ENCODE results near the gene KIF1C. TPM values are rescaled to one million over a fixed set of nuclear protein-coding genes. Genes with fewer than 3 reads are reported as not detected.
"Not testable (repeated sequence)": the region's sequence is repeated elsewhere in the genome, so short reads cannot be mapped to it uniquely, and the experiment has no call there.

KIF1C gene
- total and polyA plus RNA-seq, 2 donors, result 10.8 to 15.4 TPM

GRCh38 chr17:5014357-5014756, 16.6 kb downstream of the KIF1C start:
- Histone ChIP-seq H3K27me3 (ENCODE audit: control insufficient read depth in 2 of 2, insufficient read depth in 1 of 2, low read length in 1 of 2) (no peaks in the 10 kb centered on the region), H3K9me3 (ENCODE audit: control insufficient read depth in 2 of 2, insufficient read depth in 1 of 2, low read length in 1 of 2) (no peaks in the 10 kb centered on the region), H3K27ac (ENCODE audit: low read depth in 1 of 2, low read length in 1 of 2) (no peak overlapping the region), H3K4me1 (ENCODE audit: control insufficient read depth in 2 of 2, insufficient read depth in 2 of 2, low read length in 2 of 2) (peaks cover 0 to 8% of the 10 kb centered on the region in 2 donors), H3K4me3 (ENCODE audit: low read length in 2 of 2) (no peak overlapping the region), H3K36me3 (ENCODE audit: control insufficient read depth in 2 of 2, insufficient read depth in 2 of 2, low read length in 1 of 2) (peaks cover 18 to 26% of the 10 kb centered on the region in 2 donors)
- WGBS, result 95% methylated on average over 4 of the region's 4 CpGs
- DNase-seq (ENCODE audit: low read depth in 6 of 9, low spot score in 9 of 9), result no peak

DNA sequence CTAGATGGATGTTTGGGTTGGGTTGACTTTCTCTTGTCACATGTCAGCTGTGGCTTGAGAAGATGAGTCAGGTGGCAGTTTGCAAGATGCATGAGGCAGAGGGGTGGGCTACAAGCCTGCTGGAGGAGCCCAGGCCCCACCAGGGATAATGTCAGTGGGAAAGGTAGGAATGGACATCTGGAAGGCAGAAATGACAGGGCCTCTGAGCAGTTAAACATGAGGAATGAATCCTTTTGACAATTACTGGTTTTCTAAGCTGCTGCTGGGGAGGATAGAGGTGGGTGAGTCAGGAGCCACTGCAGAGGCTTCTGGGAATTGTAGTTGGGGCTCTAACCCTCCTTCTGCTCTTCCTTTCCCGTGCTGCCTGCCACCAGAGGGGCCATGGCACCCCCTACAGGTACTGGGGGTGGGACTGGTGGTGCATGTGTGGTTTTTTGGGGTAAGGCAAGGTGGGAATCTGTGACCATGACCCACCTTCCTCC, 21.8 kb downstream of the KIF1C start:
- 11% methylated on average over 1 of the region's 1 CpG for WGBS
- no peaks in the 10 kb centered on the region for H3K27me3 ChIP-seq (ENCODE audit: control insufficient read depth in 2 of 2, insufficient read depth in 1 of 2, low read length in 1 of 2)

GRCh38 chr17:5020502-5021023, 22.8 kb downstream of the KIF1C start:
- H3K4me3 ChIP-seq (ENCODE audit: low read length in 2 of 2), result no peak overlapping the region
- H3K27me3 ChIP-seq (ENCODE audit: control insufficient read depth in 2 of 2, insufficient read depth in 1 of 2, low read length in 1 of 2), result no peaks in the 10 kb centered on the region
- H3K4me1 ChIP-seq (ENCODE audit: control insufficient read depth in 2 of 2, insufficient read depth in 2 of 2, low read length in 2 of 2), result peaks cover 0 to 3% of the 10 kb centered on the region in 2 donors
- no peak overlapping the region for H3K27ac ChIP-seq (ENCODE audit: low read depth in 1 of 2, low read length in 1 of 2)
- no peak for DNase-seq (ENCODE audit: low read depth in 6 of 9, low spot score in 9 of 9)
- no peaks in the 10 kb centered on the region for H3K9me3 ChIP-seq (ENCODE audit: control insufficient read depth in 2 of 2, insufficient read depth in 1 of 2, low read length in 1 of 2)
- WGBS, result 94% methylated on average over 20 of the region's 20 CpGs
- H3K36me3 ChIP-seq (ENCODE audit: control insufficient read depth in 2 of 2, insufficient read depth in 2 of 2, low read length in 1 of 2), result peaks cover 26 to 44% of the 10 kb centered on the region in 2 donors

More for the DNA sequence above, 21.8 kb downstream of the KIF1C start:
- Histone ChIP-seq H3K9me3 (ENCODE audit: control insufficient read depth in 2 of 2, insufficient read depth in 1 of 2, low read length in 1 of 2) (no peaks in the 10 kb centered on the region), H3K4me1 (ENCODE audit: control insufficient read depth in 2 of 2, insufficient read depth in 2 of 2, low read length in 2 of 2) (peaks cover 0 to 3% of the 10 kb centered on the region in 2 donors), H3K27ac (ENCODE audit: low read depth in 1 of 2, low read length in 1 of 2) (no peak overlapping the region), H3K4me3 (ENCODE audit: low read length in 2 of 2) (no peak overlapping the region), H3K36me3 (ENCODE audit: control insufficient read depth in 2 of 2, insufficient read depth in 2 of 2, low read length in 1 of 2) (peaks cover 33 to 45% of the 10 kb centered on the region in 2 donors)
- DNase-seq (ENCODE audit: low read depth in 6 of 9, low spot score in 9 of 9), result peak in 7 of 9 donors; percentile 23 to 76 (median 47)

GRCh38 chr17:5022171-5022711, 24.5 kb downstream of the KIF1C start:
- no peak for DNase-seq (ENCODE audit: low read depth in 6 of 9, low spot score in 9 of 9)
- Histone ChIP-seq H3K36me3 (ENCODE audit: control insufficient read depth in 2 of 2, insufficient read depth in 2 of 2, low read length in 1 of 2) (peaks cover 23 to 36% of the 10 kb centered on the region in 2 donors), H3K27me3 (ENCODE audit: control insufficient read depth in 2 of 2, insufficient read depth in 1 of 2, low read length in 1 of 2) (no peaks in the 10 kb centered on the region), H3K4me3 (ENCODE audit: low read length in 2 of 2) (no peak overlapping the region), H3K9me3 (ENCODE audit: control insufficient read depth in 2 of 2, insufficient read depth in 1 of 2, low read length in 1 of 2) (no peaks in the 10 kb centered on the region), H3K4me1 (ENCODE audit: control insufficient read depth in 2 of 2, insufficient read depth in 2 of 2, low read length in 2 of 2) (peaks cover 0 to 3% of the 10 kb centered on the region in 2 donors), H3K27ac (ENCODE audit: low read depth in 1 of 2, low read length in 1 of 2) (no peak overlapping the region)
- 97% methylated on average over 30 of the region's 30 CpGs for WGBS

- Histone ChIP-seq H3K4me3 (ENCODE audit: low read length in 2 of 2) (no peak overlapping the region), H3K9me3 (ENCODE audit: control insufficient read depth in 2 of 2, insufficient read depth in 1 of 2, low read length in 1 of 2) (no peaks in the 10 kb centered on the region), H3K27ac (ENCODE audit: low read depth in 1 of 2, low read length in 1 of 2) (no peak overlapping the region), H3K36me3 (ENCODE audit: control insufficient read depth in 2 of 2, insufficient read depth in 2 of 2, low read length in 1 of 2) (peaks cover 23 to 36% of the 10 kb centered on the region in 2 donors), H3K27me3 (ENCODE audit: control insufficient read depth in 2 of 2, insufficient read depth in 1 of 2, low read length in 1 of 2) (no peaks in the 10 kb centered on the region), H3K4me1 (ENCODE audit: control insufficient read depth in 2 of 2, insufficient read depth in 2 of 2, low read length in 2 of 2) (peaks cover 0 to 3% of the 10 kb centered on the region in 2 donors)
- 91% methylated on average over 29 of the region's 29 CpGs for WGBS
- DNase-seq (ENCODE audit: low read depth in 6 of 9, low spot score in 9 of 9), result no peak
Observed at GRCh38 chr17:5023588-5024147, 25.9 kb downstream of the KIF1C start.

DNA sequence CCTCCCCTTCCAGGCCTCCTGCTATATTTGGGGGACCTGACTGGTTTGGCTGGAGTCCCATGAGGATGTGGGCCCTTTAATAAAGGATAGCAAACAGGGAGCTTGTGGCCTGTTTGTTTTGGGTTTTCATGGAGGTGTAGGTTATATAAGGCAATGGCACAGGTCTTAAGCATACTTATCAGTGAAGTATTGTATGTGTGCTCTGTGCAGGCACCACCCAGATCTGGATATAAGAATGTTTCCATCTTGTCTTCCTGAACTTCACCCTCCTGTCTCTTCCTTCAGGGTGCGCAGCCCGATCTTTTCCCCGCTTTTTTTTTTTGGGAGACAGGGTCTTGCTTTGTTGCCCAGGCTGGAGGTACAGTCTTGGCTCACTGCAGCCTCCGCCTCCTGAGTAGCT, 26.9 kb downstream of the KIF1C start:
- Histone ChIP-seq H3K27me3 (ENCODE audit: control insufficient read depth in 2 of 2, insufficient read depth in 1 of 2, low read length in 1 of 2) (no peaks in the 10 kb centered on the region), H3K9me3 (ENCODE audit: control insufficient read depth in 2 of 2, insufficient read depth in 1 of 2, low read length in 1 of 2) (no peaks in the 10 kb centered on the region), H3K27ac (ENCODE audit: low read depth in 1 of 2, low read length in 1 of 2) (no peak overlapping the region), H3K4me3 (ENCODE audit: low read length in 2 of 2) (no peak overlapping the region), H3K36me3 (ENCODE audit: control insufficient read depth in 2 of 2, insufficient read depth in 2 of 2, low read length in 1 of 2) (peaks cover 23 to 32% of the 10 kb centered on the region in 2 donors), H3K4me1 (ENCODE audit: control insufficient read depth in 2 of 2, insufficient read depth in 2 of 2, low read length in 2 of 2) (peaks cover 0 to under 1% of the 10 kb centered on the region in 2 donors)
- over 99% methylated on average over 4 of the region's 4 CpGs for WGBS
- DNase-seq (ENCODE audit: low read depth in 6 of 9, low spot score in 9 of 9), result no peak

GRCh38 chr17:5027299-5027698, 29.5 kb downstream of the KIF1C start:
- 85% methylated on average over 6 of the region's 6 CpGs for WGBS
- peaks cover 0 to 13% of the 10 kb centered on the region in 2 donors for H3K4me1 ChIP-seq (ENCODE audit: control insufficient read depth in 2 of 2, insufficient read depth in 2 of 2, low read length in 2 of 2)
- H3K27ac ChIP-seq (ENCODE audit: low read depth in 1 of 2, low read length in 1 of 2), result no peak overlapping the region
- no peak for DNase-seq (ENCODE audit: low read depth in 6 of 9, low spot score in 9 of 9)
- peaks cover 10 to 15% of the 10 kb centered on the region in 2 donors for H3K36me3 ChIP-seq (ENCODE audit: control insufficient read depth in 2 of 2, insufficient read depth in 2 of 2, low read length in 1 of 2)
- no peaks in the 10 kb centered on the region for H3K27me3 ChIP-seq (ENCODE audit: control insufficient read depth in 2 of 2, insufficient read depth in 1 of 2, low read length in 1 of 2)
- H3K9me3 ChIP-seq (ENCODE audit: control insufficient read depth in 2 of 2, insufficient read depth in 1 of 2, low read length in 1 of 2), result no peaks in the 10 kb centered on the region
- no peak overlapping the region for H3K4me3 ChIP-seq (ENCODE audit: low read length in 2 of 2)

- no peak for DNase-seq (ENCODE audit: low read depth in 6 of 9, low spot score in 9 of 9)
- H3K9me3 ChIP-seq (ENCODE audit: control insufficient read depth in 2 of 2, insufficient read depth in 1 of 2, low read length in 1 of 2), result no peaks in the 10 kb centered on the region
- H3K27me3 ChIP-seq (ENCODE audit: control insufficient read depth in 2 of 2, insufficient read depth in 1 of 2, low read length in 1 of 2), result peaks cover 0 to 2% of the 10 kb centered on the region in 2 donors
- peaks cover 6 to 11% of the 10 kb centered on the region in 2 donors for H3K36me3 ChIP-seq (ENCODE audit: control insufficient read depth in 2 of 2, insufficient read depth in 2 of 2, low read length in 1 of 2)
- H3K4me3 ChIP-seq (ENCODE audit: low read length in 2 of 2), result no peak overlapping the region
- 91% methylated on average over 5 of the region's 5 CpGs for WGBS
- peaks cover 0 to 13% of the 10 kb centered on the region in 2 donors for H3K4me1 ChIP-seq (ENCODE audit: control insufficient read depth in 2 of 2, insufficient read depth in 2 of 2, low read length in 2 of 2)
- H3K27ac ChIP-seq (ENCODE audit: low read depth in 1 of 2, low read length in 1 of 2), result no peak overlapping the region
Observed at GRCh38 chr17:5027916-5028315, 30.2 kb downstream of the KIF1C start.

GRCh38 chr17:5030168-5030567, 32.4 kb downstream of the KIF1C start:
- not testable (repeated sequence) for H3K9me3 ChIP-seq (ENCODE audit: control insufficient read depth in 2 of 2, insufficient read depth in 1 of 2, low read length in 1 of 2); H3K36me3 ChIP-seq (ENCODE audit: control insufficient read depth in 2 of 2, insufficient read depth in 2 of 2, low read length in 1 of 2); H3K27ac ChIP-seq (ENCODE audit: low read depth in 1 of 2, low read length in 1 of 2); H3K4me3 ChIP-seq (ENCODE audit: low read length in 2 of 2); DNase-seq (ENCODE audit: low read depth in 6 of 9, low spot score in 9 of 9)
- 98% methylated on average over 2 of the region's 2 CpGs for WGBS
- Histone ChIP-seq H3K27me3 (ENCODE audit: control insufficient read depth in 2 of 2, insufficient read depth in 1 of 2, low read length in 1 of 2) (peaks cover 0 to 18% of the 10 kb centered on the region in 2 donors), H3K4me1 (ENCODE audit: control insufficient read depth in 2 of 2, insufficient read depth in 2 of 2, low read length in 2 of 2) (peaks cover 0 to 14% of the 10 kb centered on the region in 2 donors)

Measured in thymus (tissue), 11 donors.